ENCODE results near the gene GPATCH3. TPM values are rescaled to one million over a fixed set of nuclear protein-coding genes. Genes with fewer than 3 reads are reported as not detected.

Gene GPATCH3
- total RNA-seq, 1 donor from 2014 or later: 18.1 TPM

GRCh38 chr1:26921126-26921539 lies 20.9 kb upstream of the GPATCH3 start:
- Histone ChIP-seq H3K27ac (peak overlapping the region; percentile 78), H3K36me3 (peaks cover 26% of the 10 kb centered on the region), H3K9me3 (no peaks in the 10 kb centered on the region), H3K4me3 (peak overlapping the region; percentile 100), H3K4me1 (peaks cover 10% of the 10 kb centered on the region), H3K27me3 (no peaks in the 10 kb centered on the region)
- DNase-seq (no peak), ATAC-seq (peak; percentile 6)
- no peak for TF ChIP-seq CTCF (IDR thresholded peaks at IDR 0.05)
- intact Hi-C loops (cut with DNase I): no loop called here

GRCh38 chr1:26915204-26915842 lies 15.1 kb upstream of the GPATCH3 start:
- Histone ChIP-seq H3K4me1 (peaks cover 4% of the 10 kb centered on the region), H3K9me3 (no peaks in the 10 kb centered on the region), H3K27ac (peak overlapping the region; percentile 61), H3K36me3 (no peaks in the 10 kb centered on the region), H3K27me3 (no peaks in the 10 kb centered on the region), H3K4me3 (no peak overlapping the region)
- TF ChIP-seq CTCF (IDR thresholded peaks at IDR 0.05): no peak
- intact Hi-C loops (cut with DNase I): no loop called here
- DNase-seq (peak; percentile 70), ATAC-seq (no peak)

GRCh38 chr1:26913754-26914619 lies 13.7 kb upstream of the GPATCH3 start, which contains the start of gene NR0B2:
Gene NR0B2, minus strand, starts transcription at chr1:26913975. Its CDS starts 35 bp downstream, at chr1:26913940.
- TF ChIP-seq CTCF (IDR thresholded peaks at IDR 0.05): no peak
- no peaks in the 10 kb centered on the region for H3K9me3 ChIP-seq

GRCh38 chr1:26913389-26913753 lies 13.1 kb upstream of the GPATCH3 start:
- Histone ChIP-seq H3K27me3 (no peaks in the 10 kb centered on the region), H3K4me3 (peak overlapping the region; percentile 40), H3K9me3 (no peaks in the 10 kb centered on the region), H3K4me1 (peaks cover 4% of the 10 kb centered on the region), H3K27ac (peak overlapping the region; percentile 89), H3K36me3 (no peaks in the 10 kb centered on the region)
- ATAC-seq (no peak), DNase-seq (no peak)
- TF ChIP-seq CTCF (IDR thresholded peaks at IDR 0.05): no peak
- intact Hi-C loops (cut with DNase I): no loop called here

More at GRCh38 chr1:26913754-26914619, 13.7 kb upstream of the GPATCH3 start, which contains the start of gene NR0B2:
- DNase-seq (peak; percentile 91), ATAC-seq (peak; percentile 92)
- Histone ChIP-seq H3K27me3 (no peaks in the 10 kb centered on the region), H3K27ac (peak within 1 kb of the TSS; percentile 89), H3K4me1 (peaks cover 4% of the 10 kb centered on the region), H3K4me3 (peak within 1 kb of the TSS; percentile 40), H3K36me3 (no peaks in the 10 kb centered on the region)
- intact Hi-C loops (cut with DNase I): no loop called here

DNA sequence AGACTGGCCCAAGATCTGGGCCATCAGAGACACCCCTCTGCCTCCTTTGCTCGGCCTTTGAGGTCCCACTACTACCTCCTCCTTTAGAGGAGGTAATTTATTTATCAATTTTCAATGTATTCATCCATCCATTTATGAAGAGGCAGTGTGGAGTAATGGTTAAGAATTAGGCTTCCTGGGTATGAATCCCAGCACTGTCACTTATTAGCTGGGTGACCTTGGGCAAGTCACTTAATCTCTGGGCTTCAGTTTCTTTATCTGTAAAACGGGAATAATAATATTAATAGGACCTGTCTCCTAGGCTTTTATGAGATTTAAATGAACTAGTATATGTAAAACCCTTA lies 11.9 kb upstream of the GPATCH3 start:
- no peaks in the 10 kb centered on the region for H3K27me3 ChIP-seq
- ATAC-seq: no peak

More for the DNA sequence above, 11.9 kb upstream of the GPATCH3 start:
- no peak overlapping the region for H3K27ac ChIP-seq
- intact Hi-C loops (cut with DNase I): no loop called here
- DNase-seq: no peak
- H3K9me3 ChIP-seq: no peaks in the 10 kb centered on the region
- no peak for TF ChIP-seq CTCF (IDR thresholded peaks at IDR 0.05)
- H3K36me3 ChIP-seq: no peaks in the 10 kb centered on the region
- H3K4me1 ChIP-seq: peaks cover 4% of the 10 kb centered on the region
- H3K4me3 ChIP-seq: peak overlapping the region; percentile 40

All from upper lobe of right lung (tissue), 1 donor.